Stimulated activated CD4-positive, alpha-beta T cell treated with anti-CD3 and anti-CD28 coated beads, TNF-alpha, amount 100 ng/mL, for 1 hour (primary cell): Measurements from ENCODE around the gene NOM1.

Experiments
- DNase-seq, 3 donors: peaks; one replicate each; pipeline ENCODE4 v3.0.0-alpha.2; 2020; ENCODE audit warnings: low read depth in 3 of 3, low spot score in 1 of 3

The NOM1 gene

GRCh38 chr7:156979711-156980110 is 30.2 kb downstream of the NOM1 start:
- DNase-seq: no peak

DNA sequence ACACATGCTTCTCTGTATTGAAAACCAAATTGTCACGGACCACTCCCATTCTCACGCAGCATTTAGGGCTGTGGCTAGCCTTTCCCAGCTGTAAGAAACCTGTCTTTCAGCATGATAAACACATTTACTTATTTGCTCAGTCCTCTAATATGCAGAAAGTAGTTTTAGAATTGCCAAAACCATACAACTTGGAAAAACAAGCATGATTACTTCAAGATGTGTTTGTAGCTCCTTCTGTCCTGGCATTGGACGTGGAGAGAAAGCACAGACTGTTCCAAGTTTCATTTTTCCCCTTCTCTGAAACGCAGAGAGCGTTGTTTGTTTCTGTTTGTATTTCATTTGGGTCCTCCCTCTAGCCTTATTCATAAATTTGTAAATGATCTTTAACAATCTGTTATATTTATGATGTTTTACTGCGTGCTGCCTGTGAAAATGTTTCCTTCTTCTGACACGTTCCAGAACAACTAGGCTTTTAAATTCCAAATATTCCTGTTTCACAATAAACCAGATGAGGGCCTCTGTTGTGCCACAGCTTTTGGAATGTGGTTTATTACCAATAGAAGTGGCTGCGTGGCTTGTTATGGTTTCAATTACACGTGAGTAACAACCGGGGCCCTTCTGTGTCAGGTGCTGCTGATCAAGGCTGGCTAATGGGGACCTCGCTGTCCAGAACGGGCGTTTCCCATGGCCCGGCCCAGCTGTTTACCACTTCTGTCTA is 34.8 kb downstream of the NOM1 start:
- no peak for DNase-seq

- DNase-seq: no peak
These were observed 35.8 kb downstream of the NOM1 start for GRCh38 chr7:156985101-156985992.

DNA sequence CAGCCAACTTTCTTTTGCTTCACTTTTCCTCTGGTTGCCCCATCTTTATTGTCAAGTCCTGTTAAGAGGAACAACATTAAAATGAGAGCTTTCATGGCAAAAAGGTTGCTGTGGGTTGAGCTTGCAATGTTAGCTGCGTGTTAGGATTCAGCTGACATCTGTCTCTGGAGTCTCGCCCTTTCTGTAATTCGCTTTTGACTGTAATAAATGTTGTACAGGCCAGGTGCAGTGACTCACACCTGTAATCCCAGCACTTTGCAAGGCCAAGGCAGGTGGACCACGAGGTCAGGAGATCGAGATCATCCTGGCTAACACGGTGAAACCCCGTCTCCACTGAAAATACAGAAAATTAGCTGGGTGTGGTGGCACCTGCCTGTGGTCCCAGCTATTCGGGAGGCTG is 36.9 kb downstream of the NOM1 start:
- DNase-seq: no peak

DNA sequence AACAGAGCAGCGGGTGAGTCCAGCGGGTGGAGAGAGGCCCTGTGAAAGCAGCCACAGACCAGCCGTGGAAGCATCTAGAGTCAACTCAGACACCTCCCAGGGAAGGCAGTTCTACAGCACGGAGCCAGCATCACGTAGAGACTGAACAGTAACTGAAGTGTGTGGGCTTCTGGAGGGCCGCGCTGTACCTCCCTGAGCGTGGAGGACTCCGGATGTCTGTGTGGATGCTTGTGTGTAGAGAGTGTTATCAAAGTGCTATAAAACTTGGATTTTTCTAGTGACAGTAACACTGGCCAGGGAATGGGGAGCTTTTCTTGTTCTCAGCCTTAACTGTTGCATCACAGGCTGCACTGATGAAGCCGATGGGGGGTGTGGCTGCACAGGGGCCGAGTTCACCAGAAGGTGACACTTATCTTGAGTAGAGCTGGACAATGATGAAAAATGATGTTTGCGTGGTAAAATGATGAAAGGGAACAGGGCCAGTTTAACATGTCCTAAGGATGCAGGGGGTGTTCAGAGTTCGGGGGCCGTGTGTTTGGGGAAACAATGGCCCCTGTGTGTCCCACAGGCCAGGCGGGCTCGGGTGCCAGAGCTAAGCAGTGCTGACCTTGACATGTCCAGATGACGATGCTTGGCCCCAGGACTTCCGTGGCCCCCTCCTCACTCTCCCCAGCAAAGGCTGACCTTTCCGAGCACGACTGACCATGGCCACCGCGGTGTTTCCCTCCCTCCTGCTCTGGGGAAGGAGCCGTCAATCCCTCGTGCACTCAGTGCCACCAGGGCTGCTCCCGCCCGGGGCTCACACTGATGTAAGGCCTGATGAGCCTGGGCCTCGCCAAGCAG is 39.1 kb downstream of the NOM1 start:
- no peak for DNase-seq

DNA sequence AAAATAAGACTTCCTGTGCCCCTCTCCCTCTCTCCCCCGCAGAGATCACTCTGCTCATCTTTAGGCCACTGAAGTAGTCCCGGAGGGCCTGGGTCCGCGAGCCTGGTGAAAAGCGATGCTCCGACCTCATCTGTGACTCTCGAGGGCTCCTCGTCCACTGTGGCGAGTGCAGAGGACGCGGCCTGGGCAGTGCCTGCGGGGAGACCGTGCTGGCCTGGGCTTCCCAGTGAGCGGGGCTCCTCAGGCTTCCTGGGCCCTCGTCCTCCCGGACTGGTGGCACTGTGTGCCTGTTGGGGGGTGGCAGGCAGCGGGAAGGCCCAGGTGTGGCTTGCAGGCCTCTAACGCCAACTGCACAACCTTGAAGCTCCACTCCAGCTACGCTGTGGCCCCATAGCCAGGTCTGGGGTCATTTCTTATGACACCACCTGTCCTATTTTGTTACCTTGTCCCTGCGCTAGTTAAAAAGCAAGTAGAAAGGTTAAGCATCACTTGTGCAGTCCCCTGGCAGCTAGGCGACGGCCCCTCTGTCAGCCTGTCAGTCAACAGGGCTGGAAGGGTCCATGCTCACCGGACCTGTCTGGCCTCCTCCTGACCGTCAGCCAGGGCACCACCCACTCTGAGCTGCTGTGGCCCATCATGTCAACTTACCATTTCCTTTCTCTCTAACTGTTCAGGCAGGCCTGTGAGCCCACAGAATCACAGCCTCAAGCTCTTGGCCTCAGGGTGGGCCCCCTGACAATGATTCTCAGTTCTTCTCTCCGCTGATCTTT is 40.4 kb downstream of the NOM1 start:
- no peak for DNase-seq

DNA sequence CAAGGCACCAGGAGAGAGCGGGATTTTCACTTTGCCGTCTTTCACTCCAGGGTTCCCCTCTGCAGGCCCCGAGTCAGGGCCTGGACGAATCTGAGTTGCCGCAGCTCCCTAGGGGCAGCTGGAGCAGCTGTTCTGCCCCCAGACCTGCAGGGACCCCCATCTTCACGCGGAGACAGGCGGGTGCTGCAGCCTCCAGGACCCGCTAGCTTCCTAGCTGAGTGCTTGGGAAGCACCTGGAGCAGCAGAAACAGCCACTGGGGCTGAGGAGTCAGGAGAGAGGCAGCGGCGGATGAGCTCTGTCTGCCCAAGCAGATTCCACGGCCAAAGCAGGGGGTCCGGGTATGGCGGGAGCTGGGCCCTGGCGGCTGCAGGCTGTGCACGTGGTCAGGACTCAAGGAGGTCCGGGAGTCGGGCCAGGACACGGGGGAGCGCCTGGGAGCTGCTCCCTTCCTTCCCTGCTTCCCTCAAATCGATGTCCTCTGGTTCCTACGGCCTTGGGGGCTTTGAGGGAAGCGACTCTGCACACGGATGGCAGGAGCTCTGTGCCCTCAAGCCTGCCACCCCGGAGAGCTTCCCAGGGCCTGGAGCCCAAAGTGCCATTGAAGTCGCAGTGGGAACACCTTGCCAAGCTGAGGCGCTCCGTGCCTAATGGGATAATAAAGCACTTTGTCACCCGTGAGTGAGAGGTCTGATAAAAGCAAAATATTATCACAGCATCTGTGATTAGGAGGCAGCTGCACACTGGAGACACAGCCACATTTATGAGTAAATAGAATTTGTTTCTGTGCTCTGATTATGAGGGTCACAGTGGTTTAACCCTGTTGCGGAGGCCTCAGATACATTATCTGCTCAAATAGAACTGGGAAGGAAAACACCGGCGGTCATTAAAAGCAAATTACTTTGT is 43.8 kb downstream of the NOM1 start:
- DNase-seq: no peak

DNA sequence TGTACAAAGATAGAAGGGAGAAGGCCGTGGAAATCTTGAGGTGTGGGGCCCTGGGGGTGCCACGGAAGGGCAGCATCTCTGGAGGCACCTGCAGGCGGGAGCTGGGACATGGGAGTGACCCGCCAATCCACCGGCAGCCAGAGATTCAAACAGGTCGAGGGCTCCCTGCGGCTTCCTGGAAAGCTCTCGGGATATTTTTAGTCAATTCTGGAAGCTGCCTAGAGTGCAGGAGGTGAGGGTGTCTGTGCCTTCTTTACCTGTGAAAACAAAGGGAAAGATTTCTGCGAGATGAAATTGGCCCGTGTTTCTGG is 44.4 kb downstream of the NOM1 start:
- no peak for DNase-seq

DNA sequence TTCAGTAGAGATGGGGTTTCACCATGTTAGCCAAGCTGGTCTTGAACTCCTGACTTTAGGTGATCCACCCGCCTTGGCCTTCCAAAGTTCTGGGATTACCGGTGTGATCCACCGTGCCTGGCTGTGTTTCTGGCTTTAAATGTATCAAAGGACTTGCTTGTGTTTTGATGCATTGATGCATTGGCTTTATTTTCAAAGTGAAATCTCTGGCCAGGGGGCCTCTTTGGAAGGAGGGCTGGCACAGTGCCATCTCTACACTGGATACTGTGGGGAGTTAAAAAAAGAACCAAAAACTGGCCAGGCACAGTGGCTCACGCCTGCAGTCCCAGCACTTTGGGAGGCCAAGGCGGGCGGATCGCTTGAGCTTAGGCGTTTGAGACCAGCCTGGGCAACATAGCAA is 44.9 kb downstream of the NOM1 start:
- DNase-seq: no peak

- no peak for DNase-seq
These were observed 49.8 kb downstream of the NOM1 start for GRCh38 chr7:156998988-156999957.

GRCh38 chr7:156999958-157000726 is 50.6 kb downstream of the NOM1 start:
- DNase-seq: no peak

DNA sequence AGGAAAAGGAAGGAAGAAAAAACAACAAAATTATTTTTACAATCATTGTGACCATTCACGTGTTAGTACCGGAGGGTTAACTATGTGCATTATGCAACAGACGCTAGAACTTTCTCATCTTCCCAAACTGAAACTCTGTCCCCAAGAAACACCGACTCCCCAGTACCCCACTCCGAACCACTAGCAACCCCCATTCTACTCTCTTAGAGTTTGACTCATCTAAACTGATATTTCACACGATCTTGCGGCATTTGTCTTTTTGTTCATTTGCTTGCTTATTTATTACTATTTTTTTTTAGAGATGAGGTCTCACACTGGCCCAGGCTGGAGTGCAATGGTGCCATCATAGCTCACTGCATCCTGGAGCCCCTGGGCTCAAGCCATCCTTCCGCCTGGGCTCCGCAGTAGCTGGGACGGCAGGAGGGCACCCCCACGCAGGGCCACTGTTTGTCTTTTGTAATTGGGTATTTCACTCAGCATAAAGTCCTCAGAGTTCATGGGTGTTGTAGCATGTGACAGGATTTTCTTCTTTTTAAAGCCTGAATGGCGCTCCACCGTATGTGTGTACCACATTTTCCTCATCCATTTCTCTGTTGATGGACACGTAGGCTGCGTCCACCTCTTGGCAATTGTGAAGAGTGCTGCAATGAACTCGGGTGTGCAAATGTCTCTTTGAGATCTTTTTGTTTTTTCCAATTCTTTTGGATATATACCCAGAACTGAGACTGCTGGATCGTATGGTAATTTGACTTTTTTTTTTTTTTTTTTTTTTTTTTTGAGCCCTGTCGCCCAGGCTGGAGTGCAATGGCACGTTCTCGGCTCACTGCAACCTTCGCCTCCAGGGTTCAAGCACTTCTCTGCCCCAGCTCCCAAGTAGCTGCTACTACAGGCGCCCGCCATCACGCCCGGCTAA is 51.5 kb downstream of the NOM1 start:
- DNase-seq: no peak

DNA sequence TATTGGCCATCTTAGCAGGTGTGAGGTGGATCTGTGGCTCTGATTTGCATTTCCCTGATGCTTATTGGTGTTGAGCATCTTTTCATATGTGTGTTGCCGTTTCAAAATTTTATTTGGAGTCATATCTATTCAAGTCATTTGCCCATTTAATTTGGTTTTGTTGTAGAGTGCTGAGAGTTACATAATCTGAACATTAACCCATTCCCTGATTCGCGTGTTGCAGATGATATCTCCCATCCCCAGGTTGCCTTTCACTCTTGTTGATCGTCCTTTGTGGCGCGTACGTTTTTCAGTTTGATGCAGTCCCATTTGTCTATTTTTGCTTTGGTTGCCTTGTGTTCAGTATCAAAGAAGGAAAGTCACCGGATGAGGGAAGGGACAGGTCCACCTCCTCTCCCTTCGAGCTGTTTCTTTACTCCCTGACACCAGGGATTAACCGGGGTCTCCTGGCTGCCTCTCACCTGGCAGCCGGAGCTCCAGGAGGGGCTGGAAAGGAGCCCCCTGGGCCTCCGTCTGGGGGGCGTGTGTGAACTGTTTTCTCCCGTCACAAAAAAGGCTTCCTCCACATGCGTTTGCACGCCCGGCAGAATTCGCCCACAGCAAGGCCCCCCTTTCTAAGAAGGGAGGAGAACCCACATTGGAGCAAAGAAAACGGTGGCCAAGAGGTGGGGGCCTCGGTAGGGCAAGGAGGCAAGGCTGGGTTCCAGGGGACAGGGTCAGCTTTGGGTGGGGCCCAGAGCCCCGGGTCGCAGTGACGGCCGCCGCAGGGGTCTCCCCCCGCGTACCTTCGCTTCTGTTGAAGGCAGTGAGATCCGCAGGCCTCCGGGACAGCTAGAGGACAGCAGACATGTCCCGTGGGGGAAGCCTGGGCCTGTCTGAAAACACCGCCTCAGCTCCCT is 52.7 kb downstream of the NOM1 start:
- no peak for DNase-seq

GRCh38 chr7:157002819-157003421 is 53.4 kb downstream of the NOM1 start:
- DNase-seq: no peak

GRCh38 chr7:157003445-157003755 is 53.9 kb downstream of the NOM1 start:
- no peak for DNase-seq
